Endothelial cell of umbilical vein (primary cell): ENCODE results near the gene MARK4. TPM values are rescaled to one million over a fixed set of nuclear protein-coding genes. Genes with fewer than 3 reads are reported as not detected.

Source experiments
- BruUV-seq: library from RNA; stranded (reverse); fragments of 400-500 nt; replicated peaks from 2 replicates; lab custom pipeline; 2021; lab: Mats Ljungman, UMichigan
- CTCF ChIA-PET: fragments of 300-600, 350-600 bp; sonication (Branson Sonifier 250); formaldehyde crosslinking; loops from one replicate; lab custom pipeline; 2021; ENCODE audit warnings: antibody characterized with exemption, inconsistent platforms; lab: Charles Lee
- POLR2A ChIA-PET: fragments of 300-600, 350-600 bp; sonication (Branson Sonifier 250); formaldehyde crosslinking; loops from one replicate; lab custom pipeline; 2021; ENCODE audit warnings: antibody characterized with exemption, inconsistent platforms; lab: Charles Lee
- DNase-seq: peaks from one replicate; pipeline ENCODE4 v3.0.0-alpha.2; 2011; ENCODE audit warnings: low read depth, low spot score
- FAIRE-seq: peaks from 2 replicates; lab custom pipeline; 2011; peaks lifted over from hg19 to GRCh38; lab: Jason Lieb, UNC
- H2AFZ ChIP-seq: 2 replicates; pipeline ENCODE4 v1.6.0; 2012; ENCODE audit warnings: low read depth, low read length, control low read depth, inconsistent platforms
- H3K27ac ChIP-seq: 2 replicates; pipeline ENCODE4 v1.5.1; 2011; ENCODE audit warnings: low read depth, mild to moderate bottlenecking, control low read depth, low read length, moderate library complexity; ENCODE audit not compliant: insufficient read depth
- H3K27me3 ChIP-seq, 2 experiments: 2 replicates each; pipeline versions ENCODE4 v1.6.0 to v1.6.1; 2011; ENCODE audit warnings: low read length in 2 of 2, mixed read lengths in 1 of 2; ENCODE audit not compliant: control insufficient read depth in 2 of 2, insufficient read depth in 2 of 2
- H3K36me3 ChIP-seq, 2 experiments: 2 replicates in 1 of 2; 3 replicates in 1 of 2; pipeline ENCODE4 v1.5.1; 2011; ENCODE audit warnings: low read length in 2 of 2, mild to moderate bottlenecking in 1 of 2, moderate library complexity in 1 of 2; ENCODE audit not compliant: control insufficient read depth in 2 of 2, insufficient read depth in 2 of 2; ENCODE audit errors: extremely low read depth in 1 of 2
- H3K4me1 ChIP-seq: 3 replicates; pipeline ENCODE4 v1.5.1; 2011; ENCODE audit warnings: mild to moderate bottlenecking, low read length; ENCODE audit not compliant: control insufficient read depth, insufficient read depth; ENCODE audit errors: extremely low read depth
- H3K4me2 ChIP-seq: 2 replicates; pipeline ENCODE4 v1.6.1; 2011; ENCODE audit warnings: low read length, control low read depth, mixed read lengths; ENCODE audit not compliant: insufficient read depth
- H3K4me3 ChIP-seq, 3 experiments: fragments of 200-600 bp in 1 of 3; sonication (generic), shearing (Covaris generic) in 1 of 3; replicated peaks in 1 of 3; 2 replicates each; pipeline ENCODE4 v1.5.1; 2011 to 2016; ENCODE audit warnings: control low read depth in 3 of 3, low read length in 3 of 3, mild to moderate bottlenecking in 2 of 3, inconsistent platforms in 1 of 3, low read depth in 1 of 3, moderate library complexity in 1 of 3; ENCODE audit not compliant: insufficient read depth in 1 of 3
- H3K79me2 ChIP-seq: 2 replicates; pipeline ENCODE4 v1.6.0; 2012; ENCODE audit warnings: low read length, inconsistent platforms; ENCODE audit not compliant: control insufficient read depth, insufficient read depth
- H3K9ac ChIP-seq: replicated peaks from 2 replicates; pipeline ENCODE3; 2011; ENCODE audit warnings: low read length, control low read depth; ENCODE audit not compliant: insufficient read depth; ENCODE audit errors: extremely low read depth
- H3K9me1 ChIP-seq: replicated peaks from 3 replicates; pipeline ENCODE4 v1.6.0; 2011; ENCODE audit warnings: mild to moderate bottlenecking, low read length; ENCODE audit not compliant: control insufficient read depth, insufficient read depth; ENCODE audit errors: extremely low read depth
- H3K9me3 ChIP-seq: replicated peaks from 2 replicates; pipeline ENCODE4 v1.5.1; 2012; ENCODE audit warnings: low read length, inconsistent platforms; ENCODE audit not compliant: control insufficient read depth, insufficient read depth
- H4K20me1 ChIP-seq: replicated peaks from 2 replicates; pipeline ENCODE3; 2011; ENCODE audit warnings: mild to moderate bottlenecking, low read length; ENCODE audit not compliant: control insufficient read depth, insufficient read depth; ENCODE audit errors: extremely low read depth
- FOS ChIP-seq: IDR thresholded peaks from 2 replicates; pipeline ENCODE4 v1.6.1; 2011; ENCODE audit warnings: mild to moderate bottlenecking, low read length, moderate library complexity, borderline replicate concordance; ENCODE audit not compliant: insufficient read depth
- GATA2 ChIP-seq: IDR thresholded peaks from 2 replicates; pipeline ENCODE4 v1.7.0; 2011; ENCODE audit warnings: low read depth, mild to moderate bottlenecking, moderate library complexity, mixed read lengths, low read length; ENCODE audit not compliant: insufficient read length, insufficient read depth
- MYC ChIP-seq: IDR thresholded peaks from one replicate; pipeline ENCODE4 v1.6.1; 2011; ENCODE audit warnings: mild to moderate bottlenecking, low read depth, low read length
- POLR2A ChIP-seq: IDR thresholded peaks from 2 replicates; pipeline ENCODE4 v1.6.1; 2012; ENCODE audit warnings: low read depth, mild to moderate bottlenecking, control low read depth, low read length
- POLR2AphosphoS5 ChIP-seq: IDR thresholded peaks from 2 replicates; pipeline ENCODE4 v1.6.1; 2012; ENCODE audit warnings: low read depth, mild to moderate bottlenecking, control low read depth, low read length, moderate library complexity; ENCODE audit not compliant: insufficient read depth
- dilution Hi-C: fragments of 300-500 bp; cut with MboI; formaldehyde crosslinking; loops from one replicate; pipeline ENCODE4 v1.15.0; 2019; ENCODE audit warnings: low sequenced_read_pairs; ENCODE audit not compliant: extremely low pct_ligation_motif_present
- intact Hi-C: fragments of 100-400 bp; cut with micrococcal nuclease; formaldehyde crosslinking; loops from one replicate; pipeline ENCODE4 v1.10.0; 2022
- polyA plus RNA-seq, 4 experiments: library from polyadenylated mRNA; depleted of rRNA in 3 of 4; stranded (reverse) in 3 of 4; unstranded in 1 of 4; fragments of >200 nt; gene quantifications; 2 replicates each; pipeline versions ENCODE4 v1.2.1 to v1.2.3, GENCODE V29; 2011 to 2012; ENCODE audit warnings: missing spikeins in 1 of 4
- total RNA-seq: library from RNA; stranded (reverse); gene quantifications from 2 replicates; pipeline ENCODE4 v1.2.3, GENCODE V29; 2021
- TF ChIP-seq, protein P1 (sequence below): IDR thresholded peaks from 2 replicates; pipeline ENCODE4 v1.6.1; 2011; ENCODE audit not compliant: insufficient read depth, insufficient read length
- TF ChIP-seq, protein P2 (sequence below), 2 donors: IDR thresholded peaks; 1 replicate in 1 of 2; 2 replicates in 1 of 2; pipeline ENCODE4 v1.5.1; 2011; ENCODE audit warnings: low read length in 2 of 2, mild to moderate bottlenecking in 2 of 2, moderate library complexity in 2 of 2, control low read depth in 1 of 2, inconsistent platforms in 1 of 2, low read depth in 1 of 2; ENCODE audit not compliant: insufficient read depth in 1 of 2; ENCODE audit errors: extremely low read depth in 1 of 2

MARK4 gene
- total and polyA plus RNA-seq, 2 donors (not counting 3 experiments of a cell fraction or from before 2014, with no cell fraction given): 13.9 to 51.6 TPM

DNA sequence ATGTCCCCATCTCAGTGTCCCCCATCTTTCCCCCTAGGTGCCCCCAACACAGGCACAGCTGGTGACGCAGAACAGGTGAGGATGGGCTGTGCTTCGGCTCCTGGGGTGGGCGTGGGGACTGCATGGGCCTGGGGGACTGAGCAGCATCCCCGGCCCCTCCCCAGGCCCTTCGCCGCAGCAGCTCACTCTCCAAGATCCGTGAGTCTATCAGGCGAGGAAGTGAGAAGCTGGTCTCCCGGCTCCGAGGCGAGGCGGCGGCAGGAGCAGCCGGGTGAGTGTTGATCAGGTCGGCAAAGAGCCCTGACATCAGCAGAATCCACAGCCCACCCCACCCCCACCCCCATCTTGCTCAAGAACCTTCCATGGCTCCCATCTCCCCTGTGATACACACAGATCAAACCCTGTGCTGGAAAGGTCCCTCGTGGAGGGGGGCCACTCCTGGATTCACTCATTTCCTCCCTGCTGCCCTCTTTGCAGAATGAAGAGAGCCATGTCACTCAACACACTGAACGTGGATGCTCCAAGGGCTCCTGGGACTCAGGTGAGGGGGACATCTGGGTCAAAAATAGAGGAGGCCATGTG is 99.5 kb downstream of the MARK4 start:
- Histone ChIP-seq H3K9me3 (no peaks in the 10 kb centered on the region), H2AFZ (no peak overlapping the region), H3K9me1 (no peaks in the 10 kb centered on the region), H3K4me1 (no peaks in the 10 kb centered on the region), H3K27me3 (no peaks in the 10 kb centered on the region), H3K79me2 (no peaks in the 10 kb centered on the region), H3K4me3 (no peak overlapping the region), H3K9ac (no peak overlapping the region), H4K20me1 (no peaks in the 10 kb centered on the region), H3K27ac (no peak overlapping the region), H3K4me2 (no peak overlapping the region), H3K36me3 (peaks cover 6 to 36% of the 10 kb centered on the region in 2 experiments)
- dilution Hi-C loops (no loop called here), intact Hi-C loops (no loop called here)
- TF ChIP-seq GATA2: no peak
- no peak for TF ChIP-seq FOS
- no peak for TF ChIP-seq MYC
- DNase-seq (no peak), FAIRE-seq (no peak)
- ChIA-PET CTCF (interaction anchor here (0.8 kb wide), 1 partner anchor 150 kb away, joined by 3 read pairs; no protein-coding TSS in a partner anchor), POLR2A (interaction anchor here (0.6 kb wide), 1 partner anchor 90 kb away, joined by 4 read pairs; no protein-coding TSS in a partner anchor)
- BruUV-seq: no TSS peak

DNA sequence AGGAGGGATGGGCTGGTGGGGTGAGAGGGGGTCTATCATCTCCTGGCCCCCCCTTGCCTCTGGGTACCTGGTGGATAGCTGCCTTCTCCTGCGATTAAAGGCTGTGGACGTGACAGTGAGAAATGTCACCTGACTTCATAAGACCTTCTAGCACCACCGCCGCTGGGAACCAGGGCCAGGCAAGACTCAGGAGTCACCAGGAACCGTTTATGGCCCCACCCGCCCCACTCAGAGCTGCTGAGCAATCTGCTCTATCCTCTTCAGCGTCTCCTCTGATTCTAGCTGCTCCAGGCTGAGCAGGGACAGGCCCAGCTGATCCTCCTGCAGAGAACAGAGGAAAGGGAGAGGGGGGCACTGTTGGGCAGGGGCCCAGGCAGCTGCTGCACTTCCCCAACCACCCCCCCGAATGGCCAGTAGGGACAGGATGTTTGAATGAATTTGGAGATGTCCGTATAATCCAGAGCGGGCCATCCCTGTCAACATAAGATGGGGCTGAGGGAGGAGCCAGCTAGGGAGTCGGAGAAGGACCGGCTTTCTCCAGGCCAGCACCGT is 100.4 kb downstream of the MARK4 start:
- ChIA-PET POLR2A (no interaction called here), CTCF (interaction anchor here (1.4 kb wide), 1 partner anchor 151 kb away, joined by 4 read pairs; no protein-coding TSS in a partner anchor)
- no peaks in the 10 kb centered on the region for H3K9me1 ChIP-seq
- H3K4me2 ChIP-seq: no peak overlapping the region
- no peak overlapping the region for H2AFZ ChIP-seq
- no peaks in the 10 kb centered on the region for H3K9me3 ChIP-seq
- no peaks in the 10 kb centered on the region for H3K79me2 ChIP-seq
- no peak overlapping the region for H3K27ac ChIP-seq
- no peak for FAIRE-seq
- no peak overlapping the region for H3K9ac ChIP-seq
- no peak overlapping the region for H3K4me3 ChIP-seq
- H3K27me3 ChIP-seq: no peaks in the 10 kb centered on the region
- DNase-seq: no peak
- peaks cover 7 to 36% of the 10 kb centered on the region in 2 experiments for H3K36me3 ChIP-seq
- dilution Hi-C loops (no loop called here), intact Hi-C loops (no loop called here)
- no TSS peak for BruUV-seq
- H3K4me1 ChIP-seq: no peaks in the 10 kb centered on the region
- H4K20me1 ChIP-seq: no peaks in the 10 kb centered on the region
- TF ChIP-seq GATA2 (no peak), POLR2AphosphoS5 (no peak), POLR2A (no peak)
- TF ChIP-seq, protein P1, sequence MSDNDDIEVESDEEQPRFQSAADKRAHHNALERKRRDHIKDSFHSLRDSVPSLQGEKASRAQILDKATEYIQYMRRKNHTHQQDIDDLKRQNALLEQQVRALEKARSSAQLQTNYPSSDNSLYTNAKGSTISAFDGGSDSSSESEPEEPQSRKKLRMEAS: no peak
- TF ChIP-seq, protein P2, sequence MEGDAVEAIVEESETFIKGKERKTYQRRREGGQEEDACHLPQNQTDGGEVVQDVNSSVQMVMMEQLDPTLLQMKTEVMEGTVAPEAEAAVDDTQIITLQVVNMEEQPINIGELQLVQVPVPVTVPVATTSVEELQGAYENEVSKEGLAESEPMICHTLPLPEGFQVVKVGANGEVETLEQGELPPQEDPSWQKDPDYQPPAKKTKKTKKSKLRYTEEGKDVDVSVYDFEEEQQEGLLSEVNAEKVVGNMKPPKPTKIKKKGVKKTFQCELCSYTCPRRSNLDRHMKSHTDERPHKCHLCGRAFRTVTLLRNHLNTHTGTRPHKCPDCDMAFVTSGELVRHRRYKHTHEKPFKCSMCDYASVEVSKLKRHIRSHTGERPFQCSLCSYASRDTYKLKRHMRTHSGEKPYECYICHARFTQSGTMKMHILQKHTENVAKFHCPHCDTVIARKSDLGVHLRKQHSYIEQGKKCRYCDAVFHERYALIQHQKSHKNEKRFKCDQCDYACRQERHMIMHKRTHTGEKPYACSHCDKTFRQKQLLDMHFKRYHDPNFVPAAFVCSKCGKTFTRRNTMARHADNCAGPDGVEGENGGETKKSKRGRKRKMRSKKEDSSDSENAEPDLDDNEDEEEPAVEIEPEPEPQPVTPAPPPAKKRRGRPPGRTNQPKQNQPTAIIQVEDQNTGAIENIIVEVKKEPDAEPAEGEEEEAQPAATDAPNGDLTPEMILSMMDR (IDR thresholded peaks at IDR 0.05; ENCODE audit: extremely low read depth in 1 of 2, insufficient read depth in 1 of 2, low read depth in 1 of 2, low read length in 2 of 2): no peak
